ENCODE measurements around the gene AHNAK.

Gene AHNAK

DNA sequence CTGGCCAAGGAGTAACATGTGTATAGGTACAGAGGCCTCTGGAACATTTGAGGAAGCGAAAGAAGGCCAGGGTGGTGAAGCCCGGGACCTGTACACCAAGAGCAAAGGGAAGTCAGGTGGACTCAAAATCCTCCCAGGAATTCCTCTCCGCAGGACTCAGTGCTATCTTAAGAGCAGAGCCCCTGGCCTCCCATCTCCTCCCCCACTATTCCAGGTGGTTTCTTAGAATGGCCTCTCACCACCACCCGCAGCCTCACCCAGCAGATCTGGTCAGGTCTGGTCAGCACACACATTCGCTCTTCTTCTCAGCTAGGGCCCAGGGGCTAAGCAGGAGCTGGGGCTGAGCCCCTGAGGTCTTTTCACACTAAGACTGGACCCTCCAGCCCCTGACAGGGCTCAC is 68.7 kb downstream of the AHNAK start:
- Histone ChIP-seq H3K36me3 (ENCODE audit: control insufficient read depth, low read depth, low read length) (no peaks in the 10 kb centered on the region), H3K4me1 (ENCODE audit: control insufficient read depth, low read depth, low read length) (no peaks in the 10 kb centered on the region), H3K27ac (ENCODE audit: low read length) (no peak overlapping the region)

GRCh38 chr11:62472063-62472884 is 74.3 kb downstream of the AHNAK start:
- Histone ChIP-seq H3K9me3 (ENCODE audit: control insufficient read depth, low read depth, low read length) (no peaks in the 10 kb centered on the region), H3K4me3 (ENCODE audit: low read length) (no peak overlapping the region), H3K9ac (ENCODE audit: low read length) (no peak overlapping the region), H3K27ac (ENCODE audit: low read length) (no peak overlapping the region), H3K4me1 (ENCODE audit: control insufficient read depth, low read depth, low read length) (no peaks in the 10 kb centered on the region), H3K36me3 (ENCODE audit: control insufficient read depth, low read depth, low read length) (no peaks in the 10 kb centered on the region), H3K27me3 (ENCODE audit: control insufficient read depth, insufficient read depth, low read length) (no peaks in the 10 kb centered on the region)

More for the DNA sequence above, 68.7 kb downstream of the AHNAK start:
- H3K27me3 ChIP-seq (ENCODE audit: control insufficient read depth, insufficient read depth, low read length), result no peaks in the 10 kb centered on the region
- H3K9ac ChIP-seq (ENCODE audit: low read length), result no peak overlapping the region
- H3K9me3 ChIP-seq (ENCODE audit: control insufficient read depth, low read depth, low read length), result no peaks in the 10 kb centered on the region
- H3K4me3 ChIP-seq (ENCODE audit: low read length), result no peak overlapping the region

- no peaks in the 10 kb centered on the region for H3K9me3 ChIP-seq (ENCODE audit: control insufficient read depth, low read depth, low read length)
- H3K4me3 ChIP-seq (ENCODE audit: low read length), result no peak overlapping the region
- H3K9ac ChIP-seq (ENCODE audit: low read length), result no peak overlapping the region
- H3K27me3 ChIP-seq (ENCODE audit: control insufficient read depth, insufficient read depth, low read length), result no peaks in the 10 kb centered on the region
- no peaks in the 10 kb centered on the region for H3K36me3 ChIP-seq (ENCODE audit: control insufficient read depth, low read depth, low read length)
- no peaks in the 10 kb centered on the region for H3K4me1 ChIP-seq (ENCODE audit: control insufficient read depth, low read depth, low read length)
- no peak overlapping the region for H3K27ac ChIP-seq (ENCODE audit: low read length)
These were observed 75.0 kb downstream of the AHNAK start for GRCh38 chr11:62471603-62472002.

GRCh38 chr11:62468577-62468976 is 78.0 kb downstream of the AHNAK start:
- Histone ChIP-seq H3K36me3 (ENCODE audit: control insufficient read depth, low read depth, low read length) (no peaks in the 10 kb centered on the region), H3K9me3 (ENCODE audit: control insufficient read depth, low read depth, low read length) (no peaks in the 10 kb centered on the region), H3K4me1 (ENCODE audit: control insufficient read depth, low read depth, low read length) (no peaks in the 10 kb centered on the region), H3K4me3 (ENCODE audit: low read length) (no peak overlapping the region), H3K9ac (ENCODE audit: low read length) (no peak overlapping the region), H3K27me3 (ENCODE audit: control insufficient read depth, insufficient read depth, low read length) (no peaks in the 10 kb centered on the region), H3K27ac (ENCODE audit: low read length) (no peak overlapping the region)

DNA sequence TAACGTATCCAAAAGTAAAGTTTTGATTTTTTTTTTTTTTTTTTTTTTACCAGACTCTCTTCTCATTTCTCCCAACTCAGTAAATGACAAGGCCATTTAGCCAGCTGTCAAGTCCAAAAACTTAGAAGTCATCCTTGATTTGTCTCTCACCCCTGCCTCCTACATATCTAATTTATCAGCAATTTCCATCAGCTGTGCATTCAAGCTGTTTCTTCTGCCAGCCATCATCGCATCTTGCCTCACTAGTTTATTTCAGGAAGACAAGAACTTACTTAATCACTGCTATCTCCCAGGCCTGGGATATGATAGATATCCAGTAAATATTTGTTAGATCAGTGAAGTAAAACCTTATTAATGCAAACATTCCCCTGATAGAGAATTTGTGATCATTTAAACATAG is 80.2 kb downstream of the AHNAK start:
- Histone ChIP-seq H3K27me3 (ENCODE audit: control insufficient read depth, insufficient read depth, low read length) (no peaks in the 10 kb centered on the region), H3K4me1 (ENCODE audit: control insufficient read depth, low read depth, low read length) (no peaks in the 10 kb centered on the region), H3K9ac (ENCODE audit: low read length) (no peak overlapping the region), H3K36me3 (ENCODE audit: control insufficient read depth, low read depth, low read length) (no peaks in the 10 kb centered on the region), H3K27ac (ENCODE audit: low read length) (no peak overlapping the region), H3K9me3 (ENCODE audit: control insufficient read depth, low read depth, low read length) (no peaks in the 10 kb centered on the region), H3K4me3 (ENCODE audit: low read length) (no peak overlapping the region)

DNA sequence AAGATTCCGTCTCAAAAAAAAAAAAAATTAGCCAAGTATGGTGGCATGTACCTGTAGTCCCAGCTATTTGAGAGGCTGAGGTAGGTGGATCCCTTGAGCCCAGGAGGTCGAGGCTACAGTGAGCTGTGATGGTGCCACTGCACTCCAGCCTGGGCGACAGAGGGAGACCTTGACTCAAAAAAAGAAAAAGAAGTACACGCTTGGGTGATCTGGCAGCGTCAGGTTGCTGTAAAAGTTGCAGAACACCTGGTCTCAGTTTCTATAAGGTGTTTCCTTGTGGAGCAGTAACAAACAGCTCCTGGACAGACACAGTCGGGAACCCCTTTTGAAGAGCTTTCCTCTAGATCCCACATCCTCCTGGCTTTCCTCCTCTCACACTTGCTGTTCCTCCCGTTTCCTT is 82.0 kb downstream of the AHNAK start:
- Histone ChIP-seq H3K27ac (ENCODE audit: low read length) (no peak overlapping the region), H3K9ac (ENCODE audit: low read length) (no peak overlapping the region), H3K4me3 (ENCODE audit: low read length) (no peak overlapping the region), H3K9me3 (ENCODE audit: control insufficient read depth, low read depth, low read length) (no peaks in the 10 kb centered on the region), H3K36me3 (ENCODE audit: control insufficient read depth, low read depth, low read length) (no peaks in the 10 kb centered on the region), H3K4me1 (ENCODE audit: control insufficient read depth, low read depth, low read length) (no peaks in the 10 kb centered on the region), H3K27me3 (ENCODE audit: control insufficient read depth, insufficient read depth, low read length) (no peaks in the 10 kb centered on the region)

GRCh38 chr11:62463121-62463542 is 83.5 kb downstream of the AHNAK start:
- no peaks in the 10 kb centered on the region for H3K4me1 ChIP-seq (ENCODE audit: control insufficient read depth, low read depth, low read length)
- no peaks in the 10 kb centered on the region for H3K9me3 ChIP-seq (ENCODE audit: control insufficient read depth, low read depth, low read length)
- H3K36me3 ChIP-seq (ENCODE audit: control insufficient read depth, low read depth, low read length), result no peaks in the 10 kb centered on the region
- H3K27ac ChIP-seq (ENCODE audit: low read length), result no peak overlapping the region
- no peaks in the 10 kb centered on the region for H3K27me3 ChIP-seq (ENCODE audit: control insufficient read depth, insufficient read depth, low read length)
- no peak overlapping the region for H3K9ac ChIP-seq (ENCODE audit: low read length)
- no peak overlapping the region for H3K4me3 ChIP-seq (ENCODE audit: low read length)

DNA sequence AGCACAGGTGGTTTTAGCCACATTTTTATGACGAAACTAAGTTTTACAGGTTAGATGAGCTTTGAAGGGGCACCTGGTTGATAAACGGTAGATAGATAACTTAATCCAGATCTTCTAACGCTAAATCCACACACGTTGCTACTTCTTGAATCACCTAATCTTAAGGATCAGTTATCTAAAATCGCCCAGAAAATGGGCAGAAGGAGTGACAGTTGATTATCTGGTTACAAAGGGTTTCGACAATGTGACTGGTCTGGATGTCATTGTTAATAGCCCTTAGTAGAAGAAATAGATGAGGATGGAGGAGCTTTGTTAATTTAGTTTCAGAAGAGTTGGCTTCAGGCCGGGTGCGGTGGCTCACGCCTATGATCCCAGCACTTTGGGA is 84.1 kb downstream of the AHNAK start:
- Histone ChIP-seq H3K4me1 (ENCODE audit: control insufficient read depth, low read depth, low read length) (no peaks in the 10 kb centered on the region), H3K27me3 (ENCODE audit: control insufficient read depth, insufficient read depth, low read length) (no peaks in the 10 kb centered on the region), H3K4me3 (ENCODE audit: low read length) (no peak overlapping the region), H3K27ac (ENCODE audit: low read length) (no peak overlapping the region), H3K9ac (ENCODE audit: low read length) (no peak overlapping the region), H3K36me3 (ENCODE audit: control insufficient read depth, low read depth, low read length) (no peaks in the 10 kb centered on the region), H3K9me3 (ENCODE audit: control insufficient read depth, low read depth, low read length) (no peaks in the 10 kb centered on the region)

DNA sequence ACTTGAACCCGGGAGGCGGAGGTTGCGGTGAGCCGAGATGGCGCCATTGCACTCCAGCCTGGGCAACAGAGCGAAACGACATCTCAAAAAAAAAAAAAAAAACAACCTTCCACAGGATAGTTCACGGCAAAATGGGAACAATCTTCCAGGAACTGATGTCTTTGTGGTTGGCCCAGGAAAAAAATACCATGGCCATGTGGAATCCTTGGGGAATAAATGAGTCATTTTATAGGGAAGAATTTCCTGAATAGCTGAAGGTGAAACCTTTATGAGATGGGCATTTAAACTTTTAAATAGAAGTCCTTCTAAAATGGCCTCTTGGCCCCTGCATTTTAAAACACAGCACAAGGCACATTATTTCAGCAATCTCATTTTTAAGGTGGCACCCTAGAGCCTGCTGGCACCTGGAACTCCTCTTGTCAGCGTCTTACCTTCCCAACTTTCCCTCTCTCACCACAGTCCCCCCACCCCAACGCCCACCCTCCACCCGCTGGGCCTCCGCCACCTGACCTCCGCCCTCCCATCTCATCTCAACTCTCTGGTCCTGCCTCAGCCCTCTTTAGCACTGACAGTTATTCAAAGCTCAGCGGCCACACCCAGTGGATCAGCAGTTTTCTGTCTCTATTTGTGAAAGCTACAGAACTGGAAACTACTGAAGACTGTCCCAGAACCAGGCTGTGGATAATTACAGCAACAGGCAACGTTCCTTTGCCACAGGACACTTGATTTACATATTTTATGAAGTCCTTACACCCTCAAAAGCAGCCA is 84.7 kb downstream of the AHNAK start:
- no peaks in the 10 kb centered on the region for H3K36me3 ChIP-seq (ENCODE audit: control insufficient read depth, low read depth, low read length)
- H3K27me3 ChIP-seq (ENCODE audit: control insufficient read depth, insufficient read depth, low read length), result no peaks in the 10 kb centered on the region
- no peak overlapping the region for H3K27ac ChIP-seq (ENCODE audit: low read length)
- no peak overlapping the region for H3K9ac ChIP-seq (ENCODE audit: low read length)
- no peaks in the 10 kb centered on the region for H3K4me1 ChIP-seq (ENCODE audit: control insufficient read depth, low read depth, low read length)
- H3K9me3 ChIP-seq (ENCODE audit: control insufficient read depth, low read depth, low read length), result no peaks in the 10 kb centered on the region
- H3K4me3 ChIP-seq (ENCODE audit: low read length), result no peak overlapping the region

DNA sequence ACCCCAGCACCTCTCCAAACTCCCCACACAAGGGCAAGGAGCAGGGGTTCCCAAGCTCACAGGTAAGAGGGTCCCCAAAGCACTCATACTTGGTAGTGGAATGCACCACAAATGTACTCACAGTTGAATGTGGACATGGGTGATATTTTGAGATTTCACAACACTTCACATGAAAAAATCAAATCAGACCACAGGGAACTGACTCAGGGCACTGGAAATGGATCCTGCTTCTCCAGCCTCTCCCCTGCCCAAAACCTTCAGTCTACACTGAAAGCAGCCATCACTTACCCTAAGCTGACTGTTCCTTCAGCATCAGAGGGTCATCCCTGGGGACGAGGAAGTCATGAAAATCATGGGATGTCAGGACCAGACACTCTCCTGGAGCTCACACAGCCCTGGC is 87.5 kb downstream of the AHNAK start:
- no peaks in the 10 kb centered on the region for H3K36me3 ChIP-seq (ENCODE audit: control insufficient read depth, low read depth, low read length)
- no peak overlapping the region for H3K4me3 ChIP-seq (ENCODE audit: low read length)
- no peak overlapping the region for H3K27ac ChIP-seq (ENCODE audit: low read length)
- no peak overlapping the region for H3K9ac ChIP-seq (ENCODE audit: low read length)
- H3K27me3 ChIP-seq (ENCODE audit: control insufficient read depth, insufficient read depth, low read length), result no peaks in the 10 kb centered on the region
- no peaks in the 10 kb centered on the region for H3K9me3 ChIP-seq (ENCODE audit: control insufficient read depth, low read depth, low read length)
- H3K4me1 ChIP-seq (ENCODE audit: control insufficient read depth, low read depth, low read length), result no peaks in the 10 kb centered on the region

DNA sequence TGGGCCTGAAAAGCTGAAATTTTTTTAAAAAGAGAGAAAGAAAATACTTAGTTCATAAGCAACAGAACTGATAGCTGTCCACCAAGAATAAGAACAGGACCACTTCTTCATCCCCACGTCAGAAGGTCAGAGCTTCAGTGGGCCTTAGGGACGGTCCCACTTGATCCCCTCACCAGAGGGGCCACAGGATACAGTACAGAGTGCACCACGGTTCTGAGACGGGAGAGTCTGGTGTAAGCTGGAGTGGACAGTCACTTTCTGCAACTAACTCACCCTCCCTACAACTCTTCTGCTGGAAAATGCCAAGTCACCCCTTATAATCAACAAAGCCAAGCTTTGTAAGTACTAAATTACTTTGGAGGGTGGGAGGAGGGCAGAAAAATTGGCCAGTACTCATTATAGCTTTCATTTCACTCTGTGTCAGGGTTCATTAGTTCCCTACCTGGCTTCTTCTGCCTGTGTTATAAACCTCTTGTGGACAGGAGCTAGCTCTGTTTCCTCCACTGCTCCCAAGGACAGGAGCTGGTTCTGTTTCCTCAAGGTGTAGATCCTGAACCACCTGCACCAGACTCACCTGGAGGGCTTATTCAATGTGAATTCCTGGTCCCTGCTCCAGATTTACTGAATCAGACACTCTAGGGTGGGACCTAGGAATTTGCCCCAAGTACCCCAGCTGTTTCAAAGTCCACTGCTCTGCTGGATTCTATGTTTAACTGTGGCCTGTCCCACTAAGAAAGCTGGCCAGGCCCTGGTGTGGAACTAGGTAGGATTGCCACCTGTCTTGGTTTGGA is 88.2 kb downstream of the AHNAK start:
- H3K9me3 ChIP-seq (ENCODE audit: control insufficient read depth, low read depth, low read length), result no peaks in the 10 kb centered on the region
- no peaks in the 10 kb centered on the region for H3K36me3 ChIP-seq (ENCODE audit: control insufficient read depth, low read depth, low read length)
- no peaks in the 10 kb centered on the region for H3K4me1 ChIP-seq (ENCODE audit: control insufficient read depth, low read depth, low read length)
- no peak overlapping the region for H3K27ac ChIP-seq (ENCODE audit: low read length)
- H3K4me3 ChIP-seq (ENCODE audit: low read length), result no peak overlapping the region
- no peaks in the 10 kb centered on the region for H3K27me3 ChIP-seq (ENCODE audit: control insufficient read depth, insufficient read depth, low read length)
- no peak overlapping the region for H3K9ac ChIP-seq (ENCODE audit: low read length)

Data from iPS-18a (cell line).